Measurements from ENCODE around the gene BLNK. TPM values are rescaled to one million over a fixed set of nuclear protein-coding genes. Genes with fewer than 3 reads are reported as not detected.
"Not testable (repeated sequence)": the region's sequence is repeated elsewhere in the genome, so short reads cannot be mapped to it uniquely, and the experiment has no call there.

Gene BLNK
- total RNA-seq, 2 experiments from 2014 or later: not detected

- no peaks in the 10 kb centered on the region for H3K4me1 Mint-ChIP-seq (ENCODE audit: low read depth)
- DNase-seq (no peak), ATAC-seq (no peak)
- no peaks in the 10 kb centered on the region for H3K36me3 Mint-ChIP-seq (ENCODE audit: low read depth)
- peaks cover 12% of the 10 kb centered on the region for H3K27me3 Mint-ChIP-seq (ENCODE audit: low read depth)
- H3K27ac Mint-ChIP-seq: no peak overlapping the region
- no peaks in the 10 kb centered on the region for H3K9me3 Mint-ChIP-seq (ENCODE audit: insufficient read depth)
- H3K4me3 Mint-ChIP-seq: no peak overlapping the region
- ChIA-PET CTCF (interaction anchor here (1.4 to 1.7 kb wide), 2 partner anchors 17 to 196 kb away, joined by 4 to 5 read pairs; no protein-coding TSS in a partner anchor), POLR2A (no interaction called here)
Observed at GRCh38 chr10:96212911-96213310, 58.5 kb downstream of the BLNK start.

DNA sequence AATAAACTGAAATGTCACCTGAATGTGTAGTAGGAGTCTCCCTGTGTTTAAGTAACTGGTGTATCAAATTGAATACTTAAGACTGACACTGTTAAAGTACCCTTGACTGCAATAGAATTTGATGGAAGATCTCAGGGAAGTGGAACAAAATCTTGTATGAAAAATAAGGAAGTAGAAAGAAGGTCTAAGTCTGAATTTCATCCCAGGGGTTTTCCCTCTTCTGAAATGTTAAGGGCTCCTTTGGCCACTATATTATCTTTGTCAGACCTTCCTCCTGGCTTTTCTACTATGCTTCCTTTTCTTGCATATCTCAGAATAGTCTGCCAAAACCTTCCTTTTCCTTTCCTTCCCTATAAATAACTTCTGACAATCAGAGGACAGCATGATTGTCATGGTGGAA lies 59.6 kb downstream of the BLNK start:
- no peaks in the 10 kb centered on the region for H3K9me3 Mint-ChIP-seq (ENCODE audit: insufficient read depth)
- peaks cover 12% of the 10 kb centered on the region for H3K27me3 Mint-ChIP-seq (ENCODE audit: low read depth)
- no peak overlapping the region for H3K4me3 Mint-ChIP-seq
- H3K27ac Mint-ChIP-seq: no peak overlapping the region
- POLR2A ChIA-PET: no interaction called here
- DNase-seq (no peak), ATAC-seq (no peak)
- no peaks in the 10 kb centered on the region for H3K4me1 Mint-ChIP-seq (ENCODE audit: low read depth)
- H3K36me3 Mint-ChIP-seq (ENCODE audit: low read depth): no peaks in the 10 kb centered on the region
- CTCF ChIA-PET: no interaction called here

DNA sequence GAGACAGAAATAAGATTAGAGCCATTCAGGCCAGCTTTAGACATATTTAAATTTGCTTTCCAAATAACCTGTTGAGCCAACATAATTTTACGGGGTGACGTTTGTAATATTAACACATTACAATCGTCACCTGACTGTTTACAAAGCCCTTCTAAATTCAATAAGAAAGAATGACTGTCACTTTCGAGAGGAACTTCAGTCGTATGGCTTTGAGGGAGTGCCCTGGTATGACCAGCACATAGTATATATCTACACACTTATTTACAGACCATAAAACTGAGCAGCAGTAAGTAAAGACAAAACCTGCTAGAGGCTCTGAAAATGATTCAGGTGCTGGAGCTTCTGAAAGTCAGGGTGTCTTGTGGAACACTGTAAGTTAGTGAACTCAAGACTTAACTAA lies 62.4 kb downstream of the BLNK start:
- Mint-ChIP-seq H3K36me3 (ENCODE audit: low read depth) (no peaks in the 10 kb centered on the region), H3K27me3 (ENCODE audit: low read depth) (peaks cover 9% of the 10 kb centered on the region), H3K4me3 (no peak overlapping the region), H3K4me1 (ENCODE audit: low read depth) (no peaks in the 10 kb centered on the region), H3K27ac (no peak overlapping the region), H3K9me3 (ENCODE audit: insufficient read depth) (no peaks in the 10 kb centered on the region)
- POLR2A ChIA-PET: no interaction called here
- ATAC-seq: no peak
- DNase-seq: no peak
- CTCF ChIA-PET: interaction anchor here (3.7 kb wide), 1 partner anchor 21 kb away, joined by 17 read pairs; no protein-coding TSS in a partner anchor

- Mint-ChIP-seq H3K4me3 (no peak overlapping the region), H3K9me3 (ENCODE audit: insufficient read depth) (no peaks in the 10 kb centered on the region), H3K4me1 (ENCODE audit: low read depth) (no peaks in the 10 kb centered on the region), H3K27ac (no peak overlapping the region), H3K36me3 (ENCODE audit: low read depth) (no peaks in the 10 kb centered on the region), H3K27me3 (ENCODE audit: low read depth) (peaks cover 8% of the 10 kb centered on the region)
- DNase-seq (no peak), ATAC-seq (no peak)
- CTCF ChIA-PET: interaction anchor here (1.0 to 3.7 kb wide), 2 partner anchors 21 to 191 kb away, joined by 3 to 17 read pairs; no protein-coding TSS in a partner anchor
- POLR2A ChIA-PET: no interaction called here
Observed at GRCh38 chr10:96208271-96208670, 63.1 kb downstream of the BLNK start.

DNA sequence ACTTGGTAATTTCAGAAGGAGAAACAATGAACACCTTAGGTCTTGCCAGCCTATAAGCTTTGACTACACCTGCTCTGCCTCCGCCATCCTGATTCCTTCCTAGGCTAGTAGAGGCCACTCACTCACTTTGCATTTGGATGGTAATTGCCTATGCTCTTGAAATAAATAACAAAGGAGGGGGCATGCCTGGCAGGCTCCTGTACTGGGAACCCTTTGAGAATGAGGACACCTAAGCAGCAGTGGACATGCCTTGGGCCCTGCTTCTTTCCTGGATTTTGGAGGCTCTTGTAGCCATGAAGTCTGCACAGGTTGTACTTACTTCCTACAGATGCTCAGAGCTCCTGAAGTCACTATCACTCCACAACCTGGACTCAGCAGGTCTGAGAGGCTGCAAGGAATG lies 65.8 kb downstream of the BLNK start:
- no peak for ATAC-seq
- ChIA-PET POLR2A (no interaction called here), CTCF (no interaction called here)
- peaks cover 15% of the 10 kb centered on the region for H3K27me3 Mint-ChIP-seq (ENCODE audit: low read depth)
- H3K9me3 Mint-ChIP-seq (ENCODE audit: insufficient read depth): no peaks in the 10 kb centered on the region
- no peaks in the 10 kb centered on the region for H3K36me3 Mint-ChIP-seq (ENCODE audit: low read depth)
- no peak overlapping the region for H3K4me3 Mint-ChIP-seq
- no peak for DNase-seq
- no peaks in the 10 kb centered on the region for H3K4me1 Mint-ChIP-seq (ENCODE audit: low read depth)
- H3K27ac Mint-ChIP-seq: no peak overlapping the region

GRCh38 chr10:96201525-96201924 lies 69.8 kb downstream of the BLNK start:
- H3K4me1 Mint-ChIP-seq (ENCODE audit: low read depth): no peaks in the 10 kb centered on the region
- H3K36me3 Mint-ChIP-seq (ENCODE audit: low read depth): no peaks in the 10 kb centered on the region
- no peaks in the 10 kb centered on the region for H3K9me3 Mint-ChIP-seq (ENCODE audit: insufficient read depth)
- ATAC-seq (no peak), DNase-seq (no peak)
- H3K27me3 Mint-ChIP-seq (ENCODE audit: low read depth): peaks cover 15% of the 10 kb centered on the region
- H3K27ac Mint-ChIP-seq: no peak overlapping the region
- CTCF ChIA-PET: interaction anchor here (1.3 kb wide), 1 partner anchor 28 kb away, joined by 4 read pairs; no protein-coding TSS in a partner anchor
- POLR2A ChIA-PET: no interaction called here
- no peak overlapping the region for H3K4me3 Mint-ChIP-seq

DNA sequence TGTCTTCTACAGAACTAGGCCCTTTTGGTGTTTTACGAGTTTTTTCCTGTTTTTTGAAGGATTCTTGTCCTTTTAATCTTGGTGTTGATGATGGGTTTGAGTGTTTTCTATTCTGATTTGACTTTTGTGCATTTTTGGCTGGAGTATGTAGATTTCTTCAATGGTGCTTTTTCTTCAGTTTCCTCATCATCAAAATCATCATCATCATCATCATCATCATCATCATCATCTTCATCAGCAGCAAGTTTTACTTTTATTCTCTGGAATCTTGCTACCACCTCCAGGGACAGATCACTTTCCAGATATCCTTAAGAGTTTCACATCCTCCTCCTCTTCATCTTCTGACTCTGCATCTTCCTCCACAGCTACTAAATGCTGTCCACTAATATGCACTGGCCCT lies 81.9 kb downstream of the BLNK start:
- H3K4me1 Mint-ChIP-seq (ENCODE audit: low read depth); CTCF ChIA-PET; H3K27ac Mint-ChIP-seq; POLR2A ChIA-PET; ATAC-seq; DNase-seq; H3K36me3 Mint-ChIP-seq (ENCODE audit: low read depth); H3K9me3 Mint-ChIP-seq (ENCODE audit: insufficient read depth); H3K4me3 Mint-ChIP-seq: not testable (repeated sequence)
- peaks cover 10% of the 10 kb centered on the region for H3K27me3 Mint-ChIP-seq (ENCODE audit: low read depth)

DNA sequence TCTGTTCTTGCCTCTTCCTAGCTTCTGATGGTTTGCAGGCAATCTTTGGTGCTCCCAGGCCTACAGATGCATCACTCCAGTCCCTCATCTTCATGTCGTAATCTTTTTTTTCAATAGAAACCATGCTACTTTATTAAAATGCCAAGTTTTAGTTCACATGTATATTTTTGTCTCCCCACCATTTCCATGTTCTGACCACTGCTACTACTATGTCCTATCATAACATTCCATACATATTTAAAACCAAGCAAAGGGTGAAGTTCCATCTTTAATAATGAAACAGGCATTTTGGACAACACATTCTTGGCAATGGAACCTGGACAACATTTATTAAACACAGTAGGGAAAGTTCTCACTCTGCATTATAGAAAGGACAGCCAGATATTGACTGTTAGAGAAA lies 82.5 kb downstream of the BLNK start:
- ChIA-PET POLR2A (no interaction called here), CTCF (no interaction called here)
- Mint-ChIP-seq H3K36me3 (ENCODE audit: low read depth) (no peaks in the 10 kb centered on the region), H3K27me3 (ENCODE audit: low read depth) (peaks cover 12% of the 10 kb centered on the region), H3K4me3 (no peak overlapping the region), H3K4me1 (ENCODE audit: low read depth) (no peaks in the 10 kb centered on the region), H3K27ac (no peak overlapping the region), H3K9me3 (ENCODE audit: insufficient read depth) (no peaks in the 10 kb centered on the region)
- no peak for DNase-seq
- no peak for ATAC-seq

DNA sequence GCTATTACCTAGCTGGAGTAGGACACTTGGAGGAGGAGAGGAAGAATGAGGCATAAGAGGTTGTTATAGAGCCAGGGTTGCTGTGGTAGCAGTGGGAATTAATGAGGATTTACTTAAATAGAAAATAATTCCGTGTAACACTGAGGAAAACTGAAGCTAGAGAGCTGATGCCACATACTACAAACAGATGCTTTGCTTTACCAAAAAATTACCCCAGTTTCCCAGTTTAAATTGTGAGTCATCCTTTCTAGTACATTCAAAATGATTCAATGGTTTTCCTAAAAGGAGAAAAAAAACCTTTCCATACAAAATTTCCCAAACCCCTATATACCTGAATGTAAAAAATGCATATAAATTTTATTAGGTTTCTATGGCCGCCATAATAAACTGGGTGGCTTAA lies 82.9 kb downstream of the BLNK start:
- no peaks in the 10 kb centered on the region for H3K36me3 Mint-ChIP-seq (ENCODE audit: low read depth)
- no peak for DNase-seq
- no peaks in the 10 kb centered on the region for H3K4me1 Mint-ChIP-seq (ENCODE audit: low read depth)
- ATAC-seq: no peak
- ChIA-PET CTCF (no interaction called here), POLR2A (no interaction called here)
- H3K4me3 Mint-ChIP-seq: no peak overlapping the region
- H3K9me3 Mint-ChIP-seq (ENCODE audit: insufficient read depth): no peaks in the 10 kb centered on the region
- peaks cover 11% of the 10 kb centered on the region for H3K27me3 Mint-ChIP-seq (ENCODE audit: low read depth)
- no peak overlapping the region for H3K27ac Mint-ChIP-seq

- peaks cover 40% of the 10 kb centered on the region for H3K9me3 Mint-ChIP-seq (ENCODE audit: insufficient read depth)
Observed at GRCh38 chr10:96176985-96177384, 94.4 kb downstream of the BLNK start.

DNA sequence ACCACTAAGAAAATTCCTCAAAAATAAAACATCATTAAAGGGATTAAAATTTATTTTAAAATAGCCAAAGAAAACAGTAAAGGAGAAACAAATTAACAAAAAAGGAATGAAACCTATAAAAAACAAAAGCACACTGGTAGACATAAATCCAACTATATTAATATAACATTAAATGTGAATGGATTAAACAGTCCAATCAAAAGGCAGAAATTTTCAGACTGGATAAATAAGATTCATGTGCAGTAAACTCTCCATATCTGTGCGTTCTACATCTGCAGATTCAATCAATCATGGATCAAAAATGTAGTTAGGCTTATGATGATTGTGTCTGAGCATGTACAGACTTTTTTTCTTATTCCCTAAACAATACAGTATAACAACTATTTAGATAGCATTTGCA lies 98.7 kb downstream of the BLNK start:
- CTCF ChIA-PET: interaction anchor here (1.0 kb wide), 1 partner anchor 57 kb away, joined by 4 read pairs; no protein-coding TSS in a partner anchor
- peaks cover 54% of the 10 kb centered on the region for H3K9me3 Mint-ChIP-seq (ENCODE audit: insufficient read depth)
- POLR2A ChIA-PET: no interaction called here
- H3K27me3 Mint-ChIP-seq (ENCODE audit: low read depth): peaks cover 15% of the 10 kb centered on the region
- DNase-seq (no peak), ATAC-seq (no peak)
- peaks cover 9% of the 10 kb centered on the region for H3K36me3 Mint-ChIP-seq (ENCODE audit: low read depth)
- H3K27ac Mint-ChIP-seq: no peak overlapping the region
- H3K4me1 Mint-ChIP-seq (ENCODE audit: low read depth): no peaks in the 10 kb centered on the region
- H3K4me3 Mint-ChIP-seq: no peak overlapping the region

More at GRCh38 chr10:96176985-96177384, 94.4 kb downstream of the BLNK start:
- Mint-ChIP-seq H3K4me3 (no peak overlapping the region), H3K4me1 (ENCODE audit: low read depth) (no peaks in the 10 kb centered on the region), H3K36me3 (ENCODE audit: low read depth) (no peaks in the 10 kb centered on the region), H3K27ac (no peak overlapping the region), H3K27me3 (ENCODE audit: low read depth) (peaks cover 20% of the 10 kb centered on the region)
- ChIA-PET POLR2A (no interaction called here), CTCF (no interaction called here)
- ATAC-seq: no peak
- no peak for DNase-seq

- DNase-seq (no peak), ATAC-seq (no peak)
- H3K4me1 Mint-ChIP-seq (ENCODE audit: low read depth): no peaks in the 10 kb centered on the region
- H3K27ac Mint-ChIP-seq: no peak overlapping the region
- peaks cover 59% of the 10 kb centered on the region for H3K9me3 Mint-ChIP-seq (ENCODE audit: insufficient read depth)
- POLR2A ChIA-PET: no interaction called here
- H3K27me3 Mint-ChIP-seq (ENCODE audit: low read depth): peaks cover 11% of the 10 kb centered on the region
- peaks cover 15% of the 10 kb centered on the region for H3K36me3 Mint-ChIP-seq (ENCODE audit: low read depth)
- no peak overlapping the region for H3K4me3 Mint-ChIP-seq
- CTCF ChIA-PET: interaction anchor here (1.5 kb wide), 1 partner anchor 17 kb away, joined by 3 read pairs; no protein-coding TSS in a partner anchor
Observed at GRCh38 chr10:96170230-96170629, 101.1 kb downstream of the BLNK start.

- ATAC-seq: no peak
- no peak overlapping the region for H3K4me3 Mint-ChIP-seq
Observed at GRCh38 chr10:96168546-96168945, 102.8 kb downstream of the BLNK start.

More at GRCh38 chr10:96168546-96168945, 102.8 kb downstream of the BLNK start:
- CTCF ChIA-PET: no interaction called here
- Mint-ChIP-seq H3K4me1 (ENCODE audit: low read depth) (no peaks in the 10 kb centered on the region), H3K27me3 (ENCODE audit: low read depth) (peaks cover 7% of the 10 kb centered on the region), H3K9me3 (ENCODE audit: insufficient read depth) (peaks cover 50% of the 10 kb centered on the region), H3K36me3 (ENCODE audit: low read depth) (peaks cover 20% of the 10 kb centered on the region), H3K27ac (no peak overlapping the region)
- DNase-seq: no peak
- POLR2A ChIA-PET: no interaction called here

Measured in activated CD8-positive, alpha-beta T cell treated with anti-CD3 and anti-CD28 coated beads, Interleukin-2, amount 10 ng/mL, durations not matched to agents 7 days and 5 days (primary cell).